IMR-90 (cell line): ENCODE measurements around the gene GALNT6. TPM values are rescaled to one million over a fixed set of nuclear protein-coding genes. Genes with fewer than 3 reads are reported as not detected.

Experiments used
- ATAC-seq: fragments of 200-7000 bp; cut with Tn5 transposase; 2 replicates; pipeline ENCODE4 v1.9.1; 2020; ENCODE audit warnings: low read depth, mild to moderate bottlenecking, moderate library complexity
- BruUV-seq: library from RNA; stranded (reverse); fragments of 400-500 nt; replicated peaks from 2 replicates; lab custom pipeline; 2021; lab: Mats Ljungman, UMichigan
- CTCF ChIA-PET: fragments of 300-600 bp; formaldehyde crosslinking; extraction: SDS; loops from one replicate; lab custom pipeline; 2021; ENCODE audit warnings: antibody characterized with exemption; lab: Yijun Ruan, JAX
- POLR2A ChIA-PET: fragments of 300-600 bp; sonication (Branson Sonifier 250); formaldehyde crosslinking; loops from one replicate; lab custom pipeline; 2022; ENCODE audit warnings: antibody characterized with exemption; ENCODE audit not compliant: unreplicated experiment; lab: Charles Lee
- DNase-seq: peaks from one replicate; pipeline ENCODE4 v3.0.0; 2013
- H2AFZ ChIP-seq: replicated peaks from 2 replicates; pipeline ENCODE3; 2013; ENCODE audit warnings: low read length, mild to moderate bottlenecking; ENCODE audit not compliant: poor library complexity
- H2AK5ac ChIP-seq: 2 replicates; pipeline ENCODE4 v1.6.1; 2013; ENCODE audit warnings: low read depth, low read length, inconsistent platforms
- H2AK9ac ChIP-seq: replicated peaks from 2 replicates; pipeline ENCODE3; 2013; ENCODE audit warnings: mild to moderate bottlenecking, low read depth, low read length, moderate library complexity; ENCODE audit not compliant: poor library complexity
- H2BK120ac ChIP-seq: 2 replicates; pipeline ENCODE4 v1.6.1; 2013; ENCODE audit warnings: low read depth, low read length, inconsistent platforms
- H2BK15ac ChIP-seq: 3 replicates; pipeline ENCODE4 v1.6.1; 2013; ENCODE audit warnings: low read depth, low read length, inconsistent platforms
- H2BK20ac ChIP-seq: 2 replicates; pipeline ENCODE4 v1.6.1; 2013; ENCODE audit warnings: low read depth, mild to moderate bottlenecking, inconsistent platforms, low read length, moderate library complexity
- H2BK5ac ChIP-seq: 2 replicates; pipeline ENCODE4 v1.6.1; 2013; ENCODE audit warnings: mild to moderate bottlenecking, low read depth, low read length, inconsistent platforms; ENCODE audit not compliant: poor library complexity, severe bottlenecking
- H3K14ac ChIP-seq: replicated peaks from 2 replicates; pipeline ENCODE4 v1.6.1; 2013; ENCODE audit warnings: low read depth, low read length, inconsistent platforms
- H3K18ac ChIP-seq: 2 replicates; pipeline ENCODE4 v1.6.1; 2013; ENCODE audit warnings: low read depth, low read length, control low read depth
- H3K23ac ChIP-seq: 2 replicates; pipeline ENCODE4 v1.6.1; 2013; ENCODE audit warnings: low read depth, low read length, inconsistent platforms
- H3K27ac ChIP-seq: 2 replicates; pipeline ENCODE4 v1.5.1; 2013; ENCODE audit warnings: mild to moderate bottlenecking, control low read depth, low read length; ENCODE audit not compliant: insufficient read depth
- H3K27me3 ChIP-seq: 2 replicates; pipeline ENCODE4 v1.6.1; 2013; ENCODE audit warnings: low read length; ENCODE audit not compliant: control insufficient read depth, insufficient read depth
- H3K36me3 ChIP-seq: 2 replicates; pipeline ENCODE4 v1.6.1; 2013; ENCODE audit warnings: low read length, mixed read lengths; ENCODE audit not compliant: control insufficient read depth, insufficient read depth
- H3K4ac ChIP-seq: 2 replicates; pipeline ENCODE4 v1.6.1; 2013; ENCODE audit warnings: low read depth, low read length, inconsistent platforms
- H3K4me1 ChIP-seq: 2 replicates; pipeline ENCODE4 v1.6.1; 2013; ENCODE audit warnings: low read length, mixed read lengths; ENCODE audit not compliant: control insufficient read depth, insufficient read depth
- H3K4me2 ChIP-seq: 2 replicates; pipeline ENCODE4 v1.6.1; 2013; ENCODE audit warnings: low read depth, mild to moderate bottlenecking, control low read depth, low read length, moderate library complexity
- H3K4me3 ChIP-seq: 2 replicates; pipeline ENCODE4 v1.5.1; 2013; ENCODE audit warnings: low read depth, mild to moderate bottlenecking, control low read depth, low read length, moderate library complexity; ENCODE audit not compliant: insufficient read depth
- H3K56ac ChIP-seq: 2 replicates; pipeline ENCODE4 v1.6.1; 2013; ENCODE audit warnings: low read length, inconsistent platforms; ENCODE audit not compliant: insufficient read depth; ENCODE audit errors: extremely low read depth
- H3K79me1 ChIP-seq, 2 experiments: 2 replicates each; pipeline ENCODE4 v1.6.1; 2013; ENCODE audit warnings: low read length in 2 of 2, inconsistent platforms in 1 of 2, low read depth in 1 of 2
- H3K9ac ChIP-seq: 2 replicates; pipeline ENCODE4 v1.6.1; 2013; ENCODE audit warnings: low read depth, low read length, control low read depth
- H3K9me1 ChIP-seq: 2 replicates; pipeline ENCODE4 v1.6.1; 2013; ENCODE audit warnings: low read length, inconsistent platforms; ENCODE audit not compliant: insufficient read depth
- H3K9me3 ChIP-seq: 2 replicates; pipeline ENCODE4 v1.6.1; 2013; ENCODE audit warnings: low read length; ENCODE audit not compliant: control insufficient read depth, insufficient read depth
- H4K20me1 ChIP-seq: 2 replicates; pipeline ENCODE4 v1.6.1; 2013; ENCODE audit warnings: low read length, inconsistent platforms; ENCODE audit not compliant: insufficient read depth
- H4K5ac ChIP-seq: 2 replicates; pipeline ENCODE4 v1.6.1; 2013; ENCODE audit warnings: mild to moderate bottlenecking, low read depth, low read length, control low read depth
- H4K8ac ChIP-seq, 2 experiments: 2 replicates each; pipeline ENCODE4 v1.6.1; 2013; ENCODE audit warnings: low read depth in 2 of 2, low read length in 2 of 2, control low read depth in 1 of 2, inconsistent platforms in 1 of 2
- H4K91ac ChIP-seq: 2 replicates; pipeline ENCODE4 v1.6.1; 2013; ENCODE audit warnings: low read depth, low read length, inconsistent platforms; ENCODE audit not compliant: insufficient read depth
- BHLHE40 ChIP-seq: fragments of 150-350 bp; IDR thresholded peaks from 2 replicates; pipeline ENCODE4 v1.6.1; 2016; ENCODE audit warnings: mild to moderate bottlenecking, low read depth, low read length
- MXI1 ChIP-seq: IDR thresholded peaks from 2 replicates; pipeline ENCODE4 v1.6.1; 2012; ENCODE audit warnings: low read depth, mild to moderate bottlenecking, low read length, moderate library complexity, borderline replicate concordance
- NFE2L2 ChIP-seq: fragments of 150-350 bp; IDR thresholded peaks from 2 replicates; pipeline ENCODE4 v1.6.1; 2016; ENCODE audit warnings: low read depth, mild to moderate bottlenecking, low read length
- RCOR1 ChIP-seq: IDR thresholded peaks from 2 replicates; pipeline ENCODE4 v1.6.1; 2012; ENCODE audit warnings: mild to moderate bottlenecking, low read length, improper control_type of control experiment; ENCODE audit not compliant: insufficient replicate concordance
- RFX5 ChIP-seq: IDR thresholded peaks from 2 replicates; pipeline ENCODE4 v1.8.0; 2012; ENCODE audit warnings: low read depth, mild to moderate bottlenecking, low read length, moderate library complexity
- WGBS, 2 experiments: methylation state at CpG; one replicate each; pipeline versions ENCODE4 v1.1.5 to v1.1.7; 2013; ENCODE audit warnings: missing lambda C conversion rate in 2 of 2; ENCODE audit not compliant: insufficient read length in 1 of 2; ENCODE audit errors: extremely low coverage in 2 of 2; 5-methylcytosine and 5-hydroxymethylcytosine counted together
- dilution Hi-C: fragments of 300-500 bp; cut with HindIII; formaldehyde crosslinking; loops from one replicate; pipeline ENCODE4 v1.14.3; 2018; ENCODE audit warnings: low sequenced_read_pairs; ENCODE audit not compliant: unreplicated experiment
- in situ Hi-C: fragments of 300-500 bp; cut with MboI; formaldehyde crosslinking; loops from 3 replicates; pipeline ENCODE4 v1.14.3; 2019; ENCODE audit warnings: low sequenced_read_pairs, inconsistent platforms, mixed read lengths
- intact Hi-C: fragments of 100-400 bp; cut with micrococcal nuclease; formaldehyde crosslinking; loops from 2 replicates; pipeline ENCODE4 v1.10.0; 2022
- polyA plus RNA-seq, 3 experiments: library from polyadenylated mRNA; depleted of rRNA; stranded (reverse); fragments of >200 nt; gene quantifications; 2 replicates each; pipeline ENCODE4 v1.2.3, GENCODE V29; 2012; ENCODE audit warnings: low replicate concordance in 1 of 3
- total RNA-seq: library from RNA; depleted of rRNA; stranded (reverse); fragments of >200 nt; gene quantifications from 2 replicates; pipeline ENCODE4 v1.2.3, GENCODE V29; 2012
- TF ChIP-seq, protein P1 (sequence below): conservative IDR thresholded peaks from 2 replicates; pipeline ENCODE4 v1.5.1; 2012; ENCODE audit warnings: mild to moderate bottlenecking, low read depth, low read length, improper control_type of control experiment

Gene GALNT6
- total and polyA plus RNA-seq, 2 of the 4 experiments (the other 2 are of a cell fraction), result 17.1 to 23.7 TPM

DNA sequence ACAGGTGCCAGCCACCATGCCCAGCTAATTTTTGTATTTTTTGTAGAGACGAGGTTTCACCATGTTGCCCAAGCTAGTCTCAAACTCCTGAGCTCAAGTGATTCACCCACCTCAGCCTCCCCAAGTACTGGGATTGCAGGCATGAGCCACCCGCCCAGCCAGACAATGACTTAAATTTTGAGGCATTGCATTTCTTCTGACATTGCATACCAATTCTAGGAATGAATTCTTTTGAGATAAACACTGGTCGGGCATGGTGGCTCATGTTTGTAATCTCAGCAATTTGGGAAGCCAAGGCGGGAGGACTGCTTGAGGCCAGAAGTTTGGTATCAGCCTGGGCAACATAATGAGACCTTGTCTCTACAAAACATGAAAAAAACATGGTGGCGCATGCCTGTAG is 42.2 kb downstream of the GALNT6 start:
- no CpG with 5 or more reads among the region's 5 CpGs for WGBS, 2 experiments
- no peak overlapping the region; the same call in 1 of the 2 replicates for H2BK20ac ChIP-seq
- no peaks in the 10 kb centered on the region for H3K36me3 ChIP-seq
- POLR2A ChIA-PET, result no interaction called here
- TF ChIP-seq RCOR1, result peak; percentile 41
- TF ChIP-seq BHLHE40, result 0 out of 2 replicates have a peak, but pooled peaks have one; percentile 15
- TF ChIP-seq MXI1, result no peak
- TF ChIP-seq, protein P1, sequence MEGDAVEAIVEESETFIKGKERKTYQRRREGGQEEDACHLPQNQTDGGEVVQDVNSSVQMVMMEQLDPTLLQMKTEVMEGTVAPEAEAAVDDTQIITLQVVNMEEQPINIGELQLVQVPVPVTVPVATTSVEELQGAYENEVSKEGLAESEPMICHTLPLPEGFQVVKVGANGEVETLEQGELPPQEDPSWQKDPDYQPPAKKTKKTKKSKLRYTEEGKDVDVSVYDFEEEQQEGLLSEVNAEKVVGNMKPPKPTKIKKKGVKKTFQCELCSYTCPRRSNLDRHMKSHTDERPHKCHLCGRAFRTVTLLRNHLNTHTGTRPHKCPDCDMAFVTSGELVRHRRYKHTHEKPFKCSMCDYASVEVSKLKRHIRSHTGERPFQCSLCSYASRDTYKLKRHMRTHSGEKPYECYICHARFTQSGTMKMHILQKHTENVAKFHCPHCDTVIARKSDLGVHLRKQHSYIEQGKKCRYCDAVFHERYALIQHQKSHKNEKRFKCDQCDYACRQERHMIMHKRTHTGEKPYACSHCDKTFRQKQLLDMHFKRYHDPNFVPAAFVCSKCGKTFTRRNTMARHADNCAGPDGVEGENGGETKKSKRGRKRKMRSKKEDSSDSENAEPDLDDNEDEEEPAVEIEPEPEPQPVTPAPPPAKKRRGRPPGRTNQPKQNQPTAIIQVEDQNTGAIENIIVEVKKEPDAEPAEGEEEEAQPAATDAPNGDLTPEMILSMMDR, result no peak
- TF ChIP-seq RFX5, result no peak
- TF ChIP-seq NFE2L2, result no peak
- no peaks in the 10 kb centered on the region for H4K20me1 ChIP-seq
- dilution Hi-C loops (no loop called here), in situ Hi-C loops (loop anchor here (10.0 kb wide), 2 partner anchors 264 to 524 kb away; partner anchors contain the start of gene CSRNP2), intact Hi-C loops (loop anchor here (10.0 kb wide), 1 partner anchor 264 kb away; the partner anchor contains the start of gene CSRNP2)
- H3K4me3 ChIP-seq, result no peak overlapping the region
- H3K9me1 ChIP-seq, result peaks cover 2% of the 10 kb centered on the region
- H2BK15ac ChIP-seq, result no peak overlapping the region
- H2BK120ac ChIP-seq, result no peak overlapping the region
- H2BK5ac ChIP-seq, result no peak overlapping the region
- peak overlapping the region; percentile 28; the same call in 1 of the 2 replicates for H4K91ac ChIP-seq
- CTCF ChIA-PET, result interaction anchor here (0.6 to 2.9 kb wide), 3 partner anchors 8 to 327 kb away, joined by 3 to 17 read pairs (median 8); no protein-coding TSS in a partner anchor
- H3K79me1 ChIP-seq, result no peaks in the 10 kb centered on the region
- H2AK5ac ChIP-seq, result no peak overlapping the region
- no peak overlapping the region for H3K18ac ChIP-seq
- no peak overlapping the region for H3K14ac ChIP-seq
- no TSS peak for BruUV-seq
- H4K5ac ChIP-seq, result no peak overlapping the region
- no peak overlapping the region for H3K4me2 ChIP-seq
- H3K27ac ChIP-seq, result no peak overlapping the region
- peak; percentile 59 for DNase-seq
- no peak overlapping the region for H3K9ac ChIP-seq
- H2AFZ ChIP-seq, result peak overlapping the region; percentile 24
- no peak overlapping the region for H3K56ac ChIP-seq
- no peaks in the 10 kb centered on the region for H3K27me3 ChIP-seq
- no peaks in the 10 kb centered on the region for H3K9me3 ChIP-seq
- no peak overlapping the region for H4K8ac ChIP-seq
- H2AK9ac ChIP-seq, result no peak overlapping the region
- peak overlapping the region; percentile 53 for H3K4ac ChIP-seq
- H3K23ac ChIP-seq, result no peak overlapping the region
- peaks cover 6% of the 10 kb centered on the region for H3K4me1 ChIP-seq
- peak; percentile 64 for ATAC-seq
